Measurements from ENCODE around the gene NAT10.

DNA sequence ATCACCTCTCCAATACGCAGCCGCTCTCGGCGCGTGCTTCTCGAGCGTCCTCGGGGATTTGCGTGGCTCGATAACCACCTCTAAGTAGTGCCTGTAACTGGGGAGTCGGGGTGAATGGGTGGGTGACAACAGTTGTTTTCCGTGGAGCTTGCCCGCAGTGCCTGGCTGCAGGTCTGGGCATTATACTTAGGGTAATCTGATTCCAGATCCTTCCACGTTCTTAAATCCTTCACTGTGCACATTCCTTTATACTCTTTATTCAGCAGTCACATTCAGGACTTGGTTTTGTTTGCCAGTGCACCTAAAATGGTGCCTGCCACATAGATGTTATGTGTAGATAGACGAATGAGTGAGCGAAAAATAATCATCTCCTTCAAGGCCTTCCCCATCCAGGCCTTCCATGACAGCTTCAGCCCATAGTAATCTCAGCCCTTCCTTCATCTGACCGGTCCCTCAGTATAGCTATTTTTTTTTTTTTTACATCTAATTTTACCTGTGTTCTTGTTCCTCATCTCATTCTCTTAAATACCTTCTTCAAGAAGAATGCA is 602 bp downstream of the NAT10 start:
- TF ChIP-seq, protein P1, sequence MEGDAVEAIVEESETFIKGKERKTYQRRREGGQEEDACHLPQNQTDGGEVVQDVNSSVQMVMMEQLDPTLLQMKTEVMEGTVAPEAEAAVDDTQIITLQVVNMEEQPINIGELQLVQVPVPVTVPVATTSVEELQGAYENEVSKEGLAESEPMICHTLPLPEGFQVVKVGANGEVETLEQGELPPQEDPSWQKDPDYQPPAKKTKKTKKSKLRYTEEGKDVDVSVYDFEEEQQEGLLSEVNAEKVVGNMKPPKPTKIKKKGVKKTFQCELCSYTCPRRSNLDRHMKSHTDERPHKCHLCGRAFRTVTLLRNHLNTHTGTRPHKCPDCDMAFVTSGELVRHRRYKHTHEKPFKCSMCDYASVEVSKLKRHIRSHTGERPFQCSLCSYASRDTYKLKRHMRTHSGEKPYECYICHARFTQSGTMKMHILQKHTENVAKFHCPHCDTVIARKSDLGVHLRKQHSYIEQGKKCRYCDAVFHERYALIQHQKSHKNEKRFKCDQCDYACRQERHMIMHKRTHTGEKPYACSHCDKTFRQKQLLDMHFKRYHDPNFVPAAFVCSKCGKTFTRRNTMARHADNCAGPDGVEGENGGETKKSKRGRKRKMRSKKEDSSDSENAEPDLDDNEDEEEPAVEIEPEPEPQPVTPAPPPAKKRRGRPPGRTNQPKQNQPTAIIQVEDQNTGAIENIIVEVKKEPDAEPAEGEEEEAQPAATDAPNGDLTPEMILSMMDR (IDR thresholded peaks at IDR 0.05; ENCODE audit: insufficient read depth, low read depth, low read length): no peak
- TF ChIP-seq EZH2 (IDR thresholded peaks at IDR 0.05; ENCODE audit: insufficient read depth, low read length): no peak
